SK-N-SH (cell line): ENCODE measurements around the gene RCAN2. TPM values are rescaled to one million over a fixed set of nuclear protein-coding genes. Genes with fewer than 3 reads are reported as not detected.

Source experiments
- CTCF ChIA-PET: fragments of 300-600, 350-600 bp; formaldehyde crosslinking; extraction: SDS; loops from one replicate; lab custom pipeline; 2021; lab: Yijun Ruan, JAX
- POLR2A ChIA-PET: fragments of 350-600 bp; sonication (Branson Sonifier 250); formaldehyde crosslinking; extraction: SDS; loops from one replicate; lab custom pipeline; 2020; ENCODE audit warnings: antibody characterized with exemption, inconsistent platforms; lab: Yijun Ruan, JAX
- DNase-seq: peaks from one replicate; pipeline ENCODE4 v3.0.0; 2012
- H2AFZ ChIP-seq: fragments of 200-600 bp; sonication (generic); 2 replicates; pipeline ENCODE4 v1.8.1; 2016; ENCODE audit warnings: antibody characterized with exemption, mild to moderate bottlenecking, low read depth
- H3F3A ChIP-seq: fragments of 200-600 bp; sonication (generic); replicated peaks from 2 replicates; pipeline ENCODE3; 2016; ENCODE audit warnings: antibody characterized with exemption, mild to moderate bottlenecking; ENCODE audit not compliant: insufficient read depth
- H3K27ac ChIP-seq, 2 experiments: fragments of 200-500 bp in 1 of 2; fragments of 200-600 bp in 1 of 2; sonication (Bioruptor generic) in 1 of 2; sonication (generic), shearing (Covaris generic) in 1 of 2; 2 replicates each; pipeline versions ENCODE4 v1.5.1 to v1.6.1; 2014 to 2016; ENCODE audit warnings: low read depth in 2 of 2, inconsistent platforms in 1 of 2, low read length in 1 of 2, mild to moderate bottlenecking in 1 of 2, mixed read lengths in 1 of 2
- H3K27me3 ChIP-seq: fragments of 200-600 bp; sonication (generic), shearing (Covaris generic); 2 replicates; pipeline ENCODE4 v1.6.1; 2016; ENCODE audit warnings: mixed run types; ENCODE audit not compliant: insufficient read depth
- H3K36me3 ChIP-seq, 2 experiments: fragments of 200-500 bp in 1 of 2; fragments of 200-600 bp in 1 of 2; sonication (Bioruptor generic) in 1 of 2; sonication (generic) in 1 of 2; replicated peaks in 1 of 2; 2 replicates each; pipeline versions ENCODE3 to v1.5.1; 2014 to 2016; ENCODE audit warnings: low read length in 1 of 2, mild to moderate bottlenecking in 1 of 2; ENCODE audit not compliant: insufficient read depth in 2 of 2, control insufficient read depth in 1 of 2
- H3K4me1 ChIP-seq, 2 experiments: fragments of 200-500 bp in 1 of 2; fragments of 200-600 bp in 1 of 2; sonication (Bioruptor generic) in 1 of 2; sonication (generic), shearing (Covaris generic) in 1 of 2; 2 replicates each; pipeline versions ENCODE4 v1.5.1 to v1.6.1; 2014 to 2016; ENCODE audit warnings: low read depth in 1 of 2, low read length in 1 of 2, mixed run types in 1 of 2; ENCODE audit not compliant: insufficient read depth in 2 of 2, control insufficient read depth in 1 of 2
- H3K4me2 ChIP-seq: fragments of 200-600 bp; sonication (generic), shearing (Covaris generic); 2 replicates; pipeline ENCODE4 v1.6.1; 2017; ENCODE audit warnings: mixed run types
- H3K4me3 ChIP-seq, 2 experiments: fragments of 200-500 bp in 1 of 2; fragments of 200-600 bp in 1 of 2; sonication (Bioruptor generic) in 1 of 2; sonication (generic), shearing (Covaris generic) in 1 of 2; 2 replicates each; pipeline versions ENCODE4 v1.5.1 to v1.8.1; 2014 to 2016; ENCODE audit warnings: low read depth in 2 of 2, inconsistent platforms in 1 of 2, low read length in 1 of 2, mild to moderate bottlenecking in 1 of 2, mixed read lengths in 1 of 2, moderate library complexity in 1 of 2
- H3K79me2 ChIP-seq: fragments of 200-600 bp; sonication (generic); 2 replicates; pipeline ENCODE4 v1.8.1; 2017; ENCODE audit warnings: mild to moderate bottlenecking; ENCODE audit not compliant: insufficient read depth
- H3K9ac ChIP-seq: fragments of 200-600 bp; sonication (generic); 2 replicates; pipeline ENCODE4 v1.6.1; 2017; ENCODE audit warnings: mixed run types
- H3K9me2 ChIP-seq: fragments of 200-600 bp; sonication (generic); 2 replicates; pipeline ENCODE4 v1.6.1; 2017; ENCODE audit warnings: mixed run types
- H3K9me3 ChIP-seq: fragments of 200-600 bp; sonication (generic); 2 replicates; pipeline ENCODE4 v1.6.1; 2017; ENCODE audit warnings: mixed run types, mild to moderate bottlenecking, moderate library complexity
- H4K20me1 ChIP-seq: fragments of 200-600 bp; sonication (generic); 2 replicates; pipeline ENCODE4 v1.6.1; 2017; ENCODE audit warnings: mild to moderate bottlenecking, mixed run types; ENCODE audit not compliant: insufficient read depth
- CHD2 ChIP-seq: fragments of 150-350 bp; IDR thresholded peaks from 2 replicates; pipeline ENCODE4 v1.6.1; 2018; ENCODE audit warnings: low read length; ENCODE audit not compliant: partially characterized antibody
- EP300 ChIP-seq, 2 experiments: IDR thresholded peaks; 2 replicates each; pipeline versions ENCODE4 v1.4.0 to v1.6.1; 2012; ENCODE audit warnings: borderline replicate concordance in 1 of 2, low read depth in 1 of 2, low read length in 1 of 2
- FOXM1 ChIP-seq: IDR thresholded peaks from 2 replicates; pipeline ENCODE4 v1.4.0; 2012; ENCODE audit warnings: low read depth, mild to moderate bottlenecking
- GABPA ChIP-seq: IDR thresholded peaks from 2 replicates; pipeline ENCODE4 v1.4.0; 2012; ENCODE audit warnings: low read depth, mild to moderate bottlenecking
- GATA2 ChIP-seq: sonication (generic); formaldehyde crosslinking; IDR thresholded peaks from 2 replicates; pipeline ENCODE4 v1.5.0; 2020; ENCODE audit warnings: mild to moderate bottlenecking, missing genetic modification reagents
- MEF2A ChIP-seq: IDR thresholded peaks from 2 replicates; pipeline ENCODE4 v1.4.0; 2012; ENCODE audit warnings: low read depth, borderline replicate concordance
- MXI1 ChIP-seq: IDR thresholded peaks from 2 replicates; pipeline ENCODE4 v1.6.1; 2012; ENCODE audit warnings: mild to moderate bottlenecking, low read depth, low read length, improper control_type of control experiment
- NRF1 ChIP-seq: IDR thresholded peaks from 2 replicates; pipeline ENCODE4 v1.6.1; 2012; ENCODE audit warnings: low read depth, mild to moderate bottlenecking, low read length
- POLR2AphosphoS5 ChIP-seq: IDR thresholded peaks from 2 replicates; pipeline ENCODE4 v1.6.1; 2012; ENCODE audit warnings: low read depth, low read length
- RAD21 ChIP-seq: IDR thresholded peaks from 2 replicates; pipeline ENCODE4 v1.6.1; 2012; ENCODE audit warnings: mild to moderate bottlenecking, low read length
- RFX5 ChIP-seq: IDR thresholded peaks from 2 replicates; pipeline ENCODE4 v1.6.1; 2012; ENCODE audit warnings: mild to moderate bottlenecking, improper control_type of control experiment, low read length
- SIN3A ChIP-seq: IDR thresholded peaks from 2 replicates; pipeline ENCODE4 v1.6.1; 2012; ENCODE audit warnings: low read depth, mild to moderate bottlenecking, low read length, moderate library complexity, borderline replicate concordance
- TCF12 ChIP-seq: IDR thresholded peaks from 2 replicates; pipeline ENCODE4 v1.4.0; 2012
- WGBS: methylation state at CpG from one replicate; pipeline ENCODE4 v1.1.6; 2017; ENCODE audit warnings: low lambda C conversion rate; 5-methylcytosine and 5-hydroxymethylcytosine counted together
- polyA plus RNA-seq, 3 experiments: library from polyadenylated mRNA; depleted of rRNA; stranded (reverse); fragments of >200 nt; gene quantifications; 2 replicates each; pipeline ENCODE4 v1.2.3, GENCODE V29; 2012
- TF ChIP-seq, protein P1 (sequence below): fragments of 150-350 bp; IDR thresholded peaks from 2 replicates; pipeline ENCODE4 v1.6.1; 2017; ENCODE audit warnings: antibody characterized with exemption, low read length, low read depth, borderline replicate concordance
- TF ChIP-seq, protein P2 (sequence below): fragments of 200-600 bp; sonication (generic); IDR thresholded peaks from 2 replicates; pipeline ENCODE4 v1.6.1; 2017; ENCODE audit warnings: antibody characterized with exemption, mild to moderate bottlenecking, moderate library complexity

RCAN2 gene
- polyA plus RNA-seq, 1 of the 3 experiments (the other 2 are of a cell fraction): not detected

- ChIA-PET POLR2A (no interaction called here), CTCF (no interaction called here)
- no peak overlapping the region for H3K27ac ChIP-seq
- H3K4me2 ChIP-seq: no peak overlapping the region
- no peak overlapping the region for H2AFZ ChIP-seq
- H3K9me2 ChIP-seq: no peaks in the 10 kb centered on the region
- 0% methylated on average over 4 of the region's 4 CpGs for WGBS
- no peak overlapping the region for H3K4me3 ChIP-seq
- H3F3A ChIP-seq: no peaks in the 10 kb centered on the region
- H3K9ac ChIP-seq: no peak overlapping the region
- no peaks in the 10 kb centered on the region for H3K9me3 ChIP-seq
- H3K79me2 ChIP-seq: no peaks in the 10 kb centered on the region
- no peak for TF ChIP-seq TCF12
- no peak for TF ChIP-seq MEF2A
- TF ChIP-seq SIN3A: no peak
- no peak for TF ChIP-seq GABPA
- TF ChIP-seq, protein P1, sequence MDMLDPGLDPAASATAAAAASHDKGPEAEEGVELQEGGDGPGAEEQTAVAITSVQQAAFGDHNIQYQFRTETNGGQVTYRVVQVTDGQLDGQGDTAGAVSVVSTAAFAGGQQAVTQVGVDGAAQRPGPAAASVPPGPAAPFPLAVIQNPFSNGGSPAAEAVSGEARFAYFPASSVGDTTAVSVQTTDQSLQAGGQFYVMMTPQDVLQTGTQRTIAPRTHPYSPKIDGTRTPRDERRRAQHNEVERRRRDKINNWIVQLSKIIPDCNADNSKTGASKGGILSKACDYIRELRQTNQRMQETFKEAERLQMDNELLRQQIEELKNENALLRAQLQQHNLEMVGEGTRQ: no peak
- TF ChIP-seq POLR2AphosphoS5: no peak
- no peak for TF ChIP-seq RFX5
- no peak for TF ChIP-seq FOXM1
- TF ChIP-seq MXI1: no peak
- no peak for TF ChIP-seq RAD21
- no peak for TF ChIP-seq CHD2
- H4K20me1 ChIP-seq: no peaks in the 10 kb centered on the region
- H3K4me1 ChIP-seq: no peaks in the 10 kb centered on the region
- no peak for DNase-seq
- H3K36me3 ChIP-seq: no peaks in the 10 kb centered on the region
- peaks cover 6% of the 10 kb centered on the region; the same call in 1 of the 2 replicates for H3K27me3 ChIP-seq
Observed at GRCh38 chr6:46465294-46466165, 25.7 kb downstream of the RCAN2 start.

GRCh38 chr6:46456297-46456696, 35.0 kb downstream of the RCAN2 start:
- Histone ChIP-seq H4K20me1 (no peaks in the 10 kb centered on the region), H3K36me3 (no peaks in the 10 kb centered on the region), H3K9me2 (no peaks in the 10 kb centered on the region), H3K4me3 (no peak overlapping the region), H3K4me2 (no peak overlapping the region), H3K4me1 (no peaks in the 10 kb centered on the region), H3F3A (no peaks in the 10 kb centered on the region), H3K27me3 (no peaks in the 10 kb centered on the region), H3K9me3 (no peaks in the 10 kb centered on the region), H3K79me2 (no peaks in the 10 kb centered on the region), H2AFZ (no peak overlapping the region), H3K27ac (no peak overlapping the region), H3K9ac (no peak overlapping the region)
- POLR2A ChIA-PET: no interaction called here
- no peak for TF ChIP-seq GATA2 (CRISPR knock-in tag)
- no peak for TF ChIP-seq NRF1
- no peak for TF ChIP-seq RAD21
- no peak for TF ChIP-seq EP300 (IDR thresholded peaks at IDR 0.05; ENCODE audit: borderline replicate concordance in 1 of 2, low read depth in 1 of 2, low read length in 1 of 2)
- TF ChIP-seq, protein P2, sequence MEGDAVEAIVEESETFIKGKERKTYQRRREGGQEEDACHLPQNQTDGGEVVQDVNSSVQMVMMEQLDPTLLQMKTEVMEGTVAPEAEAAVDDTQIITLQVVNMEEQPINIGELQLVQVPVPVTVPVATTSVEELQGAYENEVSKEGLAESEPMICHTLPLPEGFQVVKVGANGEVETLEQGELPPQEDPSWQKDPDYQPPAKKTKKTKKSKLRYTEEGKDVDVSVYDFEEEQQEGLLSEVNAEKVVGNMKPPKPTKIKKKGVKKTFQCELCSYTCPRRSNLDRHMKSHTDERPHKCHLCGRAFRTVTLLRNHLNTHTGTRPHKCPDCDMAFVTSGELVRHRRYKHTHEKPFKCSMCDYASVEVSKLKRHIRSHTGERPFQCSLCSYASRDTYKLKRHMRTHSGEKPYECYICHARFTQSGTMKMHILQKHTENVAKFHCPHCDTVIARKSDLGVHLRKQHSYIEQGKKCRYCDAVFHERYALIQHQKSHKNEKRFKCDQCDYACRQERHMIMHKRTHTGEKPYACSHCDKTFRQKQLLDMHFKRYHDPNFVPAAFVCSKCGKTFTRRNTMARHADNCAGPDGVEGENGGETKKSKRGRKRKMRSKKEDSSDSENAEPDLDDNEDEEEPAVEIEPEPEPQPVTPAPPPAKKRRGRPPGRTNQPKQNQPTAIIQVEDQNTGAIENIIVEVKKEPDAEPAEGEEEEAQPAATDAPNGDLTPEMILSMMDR: no peak
- 5% methylated on average over 2 of the region's 2 CpGs for WGBS
- CTCF ChIA-PET: interaction anchor here (1.0 kb wide), 1 partner anchor 16 kb away, joined by 3 read pairs; no protein-coding TSS in a partner anchor
- DNase-seq: no peak
